ENCODE results near the gene VPS52.

Gene VPS52

GRCh38 chr6:33313105-33313708 lies 41.5 kb upstream of the VPS52 start:
- DNase-seq (ENCODE audit: low read depth): peak; percentile 55

DNA sequence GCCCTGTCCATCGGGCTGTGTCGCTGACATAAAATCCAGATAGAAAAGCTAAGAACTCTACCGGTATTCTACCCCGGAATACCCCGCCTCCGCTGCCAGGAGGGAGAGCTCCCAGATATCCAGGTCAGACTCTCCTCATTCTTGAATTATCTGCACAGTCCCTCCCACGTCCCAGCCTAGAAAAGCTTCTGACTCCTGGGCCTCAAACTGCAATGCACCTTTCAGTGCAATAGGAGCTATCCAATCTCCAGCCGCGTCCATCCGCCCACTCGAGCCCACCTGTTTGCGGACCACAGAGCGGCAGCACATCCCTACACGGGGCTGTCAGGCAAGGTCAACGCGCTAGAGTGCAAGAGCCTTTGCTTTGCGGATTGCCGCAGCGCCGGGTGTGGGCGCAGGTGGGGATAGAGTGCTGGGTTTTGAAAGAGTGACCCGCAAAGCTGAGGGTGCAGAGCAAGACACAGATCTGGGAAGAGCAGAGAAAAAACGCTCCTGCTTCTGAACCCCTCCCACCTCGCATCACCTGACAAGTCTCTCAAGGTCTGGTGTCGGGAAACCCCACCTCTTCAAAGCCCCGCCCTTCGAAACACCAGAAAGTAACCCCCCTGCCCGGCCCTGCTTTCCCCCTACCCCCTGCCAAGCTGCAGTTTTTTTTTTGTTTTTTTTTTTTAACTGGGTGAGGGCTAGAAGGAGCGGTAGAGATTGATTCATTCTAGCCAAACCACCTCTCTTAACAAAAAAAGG lies 40.9 kb upstream of the VPS52 start:
- DNase-seq (ENCODE audit: low read depth): peak; percentile 91
- peak overlapping the region; percentile 92 for H3K4me3 ChIP-seq (ENCODE audit: low read depth, low read length)
- no peak for TF ChIP-seq CTCF (conservative IDR thresholded peaks at IDR 0.05; ENCODE audit: low read depth, low read length)

More at GRCh38 chr6:33313105-33313708, 41.5 kb upstream of the VPS52 start:
- H3K4me3 ChIP-seq (ENCODE audit: low read depth, low read length): peak overlapping the region; percentile 92
- no peak for TF ChIP-seq CTCF (conservative IDR thresholded peaks at IDR 0.05; ENCODE audit: low read depth, low read length)

- TF ChIP-seq CTCF (conservative IDR thresholded peaks at IDR 0.05; ENCODE audit: low read depth, low read length): no peak
- no peak for DNase-seq (ENCODE audit: low read depth)
- no peak overlapping the region for H3K4me3 ChIP-seq (ENCODE audit: low read depth, low read length)
These were observed 34.7 kb upstream of the VPS52 start for GRCh38 chr6:33306356-33306755.

GRCh38 chr6:33305052-33305451 lies 33.4 kb upstream of the VPS52 start:
- no peak for TF ChIP-seq CTCF (conservative IDR thresholded peaks at IDR 0.05; ENCODE audit: low read depth, low read length)
- no peak overlapping the region for H3K4me3 ChIP-seq (ENCODE audit: low read depth, low read length)
- no peak for DNase-seq (ENCODE audit: low read depth)

DNA sequence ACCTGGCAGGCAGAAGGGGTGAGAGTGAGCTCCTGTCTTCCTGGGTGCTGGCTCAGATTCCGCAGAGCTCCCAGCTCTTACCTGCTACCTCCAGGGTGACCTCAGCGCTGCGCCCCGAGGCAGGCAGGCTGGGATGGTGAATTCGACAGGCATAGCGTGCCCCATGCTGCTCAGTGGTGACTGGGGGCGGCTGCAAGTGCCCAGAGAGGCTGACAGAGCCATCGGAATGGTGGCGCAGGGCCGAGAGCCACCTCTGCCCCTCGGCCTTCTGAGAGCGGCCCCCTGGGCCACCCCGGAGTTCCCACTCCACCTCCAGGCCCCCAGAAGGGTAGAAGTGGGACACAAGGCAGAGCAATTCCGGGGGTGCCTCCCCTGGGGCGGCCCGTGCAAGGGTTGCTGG lies 32.5 kb upstream of the VPS52 start:
- DNase-seq (ENCODE audit: low read depth): no peak
- no peak for TF ChIP-seq CTCF (conservative IDR thresholded peaks at IDR 0.05; ENCODE audit: low read depth, low read length)
- no peak overlapping the region for H3K4me3 ChIP-seq (ENCODE audit: low read depth, low read length)

DNA sequence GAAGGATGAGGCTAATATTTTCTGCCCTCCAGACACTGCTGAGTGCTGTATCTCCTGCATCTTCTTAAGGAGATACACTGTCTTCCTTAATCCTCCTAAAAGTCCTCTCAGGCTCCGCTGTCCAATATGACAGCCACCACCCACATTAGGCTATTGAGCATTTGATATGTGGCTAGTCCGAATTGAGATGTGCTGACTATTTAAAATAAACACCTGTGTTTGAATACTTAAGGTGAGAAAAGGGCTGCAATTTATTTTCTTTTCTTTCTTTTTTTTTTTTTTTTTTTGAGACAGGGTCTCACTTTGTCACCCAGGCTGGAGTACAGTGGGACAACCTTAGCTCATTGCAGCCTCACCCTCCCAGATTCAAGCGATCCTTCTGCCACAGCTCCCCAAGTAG lies 30.2 kb upstream of the VPS52 start:
- H3K4me3 ChIP-seq (ENCODE audit: low read depth, low read length): no peak overlapping the region
- no peak for TF ChIP-seq CTCF (conservative IDR thresholded peaks at IDR 0.05; ENCODE audit: low read depth, low read length)
- DNase-seq (ENCODE audit: low read depth): no peak

Data from choroid plexus epithelial cell (primary cell).